Measurements from ENCODE around the gene FOXD1.
"Not testable (repeated sequence)": the region's sequence is repeated elsewhere in the genome, so short reads cannot be mapped to it uniquely, and the experiment has no call there.

Gene FOXD1

GRCh38 chr5:73484511-73484910, 35.9 kb upstream of the FOXD1 start:
- H3K4me3 ChIP-seq (ENCODE audit: low read depth, low read length) = no peak overlapping the region
- TF ChIP-seq CTCF (IDR thresholded peaks at IDR 0.05; ENCODE audit: insufficient read depth, low read depth, low read length, missing control alignments) = no peak
- no peak for DNase-seq (ENCODE audit: low read depth)

- TF ChIP-seq CTCF (IDR thresholded peaks at IDR 0.05; ENCODE audit: insufficient read depth, low read depth, low read length, missing control alignments) = no peak
- H3K4me3 ChIP-seq (ENCODE audit: low read depth, low read length) = no peak overlapping the region
- no peak for DNase-seq (ENCODE audit: low read depth)
Observed at GRCh38 chr5:73483676-73484075, 35.1 kb upstream of the FOXD1 start.

- no peak for TF ChIP-seq CTCF (IDR thresholded peaks at IDR 0.05; ENCODE audit: insufficient read depth, low read depth, low read length, missing control alignments)
- no peak for DNase-seq (ENCODE audit: low read depth)
Observed at GRCh38 chr5:73482383-73483136, 34.0 kb upstream of the FOXD1 start.

GRCh38 chr5:73480500-73480899, 31.9 kb upstream of the FOXD1 start:
- TF ChIP-seq CTCF (IDR thresholded peaks at IDR 0.05; ENCODE audit: insufficient read depth, low read depth, low read length, missing control alignments) = no peak
- DNase-seq (ENCODE audit: low read depth) = no peak
- H3K4me3 ChIP-seq (ENCODE audit: low read depth, low read length) = no peak overlapping the region

More at GRCh38 chr5:73482383-73483136, 34.0 kb upstream of the FOXD1 start:
- no peak overlapping the region for H3K4me3 ChIP-seq (ENCODE audit: low read depth, low read length)

GRCh38 chr5:73472116-73472515, 23.5 kb upstream of the FOXD1 start:
- no peak for TF ChIP-seq CTCF (IDR thresholded peaks at IDR 0.05; ENCODE audit: insufficient read depth, low read depth, low read length, missing control alignments)
- DNase-seq (ENCODE audit: low read depth) = no peak
- no peak overlapping the region for H3K4me3 ChIP-seq (ENCODE audit: low read depth, low read length)

GRCh38 chr5:73471654-73472053, 23.1 kb upstream of the FOXD1 start:
- no peak for DNase-seq (ENCODE audit: low read depth)
- no peak for TF ChIP-seq CTCF (IDR thresholded peaks at IDR 0.05; ENCODE audit: insufficient read depth, low read depth, low read length, missing control alignments)
- H3K4me3 ChIP-seq (ENCODE audit: low read depth, low read length) = no peak overlapping the region

GRCh38 chr5:73469878-73470277, 21.3 kb upstream of the FOXD1 start:
- TF ChIP-seq CTCF (IDR thresholded peaks at IDR 0.05; ENCODE audit: insufficient read depth, low read depth, low read length, missing control alignments) = no peak
- no peak overlapping the region for H3K4me3 ChIP-seq (ENCODE audit: low read depth, low read length)

GRCh38 chr5:73468638-73469037, 20.1 kb upstream of the FOXD1 start:
- not testable (repeated sequence) for DNase-seq (ENCODE audit: low read depth); H3K4me3 ChIP-seq (ENCODE audit: low read depth, low read length)

More at GRCh38 chr5:73469878-73470277, 21.3 kb upstream of the FOXD1 start:
- no peak for DNase-seq (ENCODE audit: low read depth)

Measured in GM12865 (cell line).